Body of pancreas (tissue), 4 donors: ENCODE data around the gene PDHA1.
A peak's percentile ranks its signal among the peaks of the same experiment; 100 is the strongest.

Source experiments
- CTCF ChIP-seq, 7 experiments: fragments of 450-650 bp in 4 of 7; fragments of 200-600 bp in 3 of 7; sonication (generic) in 3 of 7; IDR thresholded peaks; one replicate each; pipeline ENCODE4 v1.5.1; 2016 to 2019; ENCODE audit warnings: antibody characterized with exemption in 7 of 7
- POLR2A ChIP-seq, 3 donors: fragments of 450-650 bp; IDR thresholded peaks; one replicate each; pipeline ENCODE4 v1.6.1; 2016; ENCODE audit warnings: antibody characterized with exemption in 3 of 3, mild to moderate bottlenecking in 2 of 3

GRCh38 chrX:19334945-19335626 lies 8.6 kb upstream of the PDHA1 start:
- peak in 4 of 7 experiments; percentile 22 to 51 (median 34) for TF ChIP-seq CTCF (IDR thresholded peaks at IDR 0.05)
- TF ChIP-seq POLR2A (IDR thresholded peaks at IDR 0.05), result no peak
